Stomach (tissue), 4 donors: ENCODE measurements around the gene SUCO.
"Not testable (repeated sequence)": the region's sequence is repeated elsewhere in the genome, so short reads cannot be mapped to it uniquely, and the experiment has no call there.

Experiments
- CTCF ChIP-seq, 7 experiments: fragments of 450-650 bp in 4 of 7; fragments of 200-600 bp in 3 of 7; sonication (generic) in 3 of 7; IDR thresholded peaks; one replicate each; pipeline ENCODE4 v1.5.1; 2016 to 2019; ENCODE audit warnings: antibody characterized with exemption in 7 of 7, control low read depth in 2 of 7, mild to moderate bottlenecking in 1 of 7
- POLR2AphosphoS5 ChIP-seq, 3 donors: sonication (generic); formaldehyde crosslinking; IDR thresholded peaks; one replicate each; pipeline ENCODE4 v1.6.1; 2016; ENCODE audit warnings: antibody characterized with exemption in 3 of 3

- TF ChIP-seq CTCF, POLR2AphosphoS5 (IDR thresholded peaks at IDR 0.05): not testable (repeated sequence)
Observed at GRCh38 chr1:172620603-172621002, 87.7 kb downstream of the SUCO start.
